GM19438 (cell line): ENCODE measurements around the gene RHOG.
"Not testable (repeated sequence)": the region's sequence is repeated elsewhere in the genome, so short reads cannot be mapped to it uniquely, and the experiment has no call there.

Experiments used
- ATAC-seq: cut with Tn5 transposase; IDR thresholded peaks from one replicate; pipeline ENCODE4 v1.9.1; 2021; ENCODE audit warnings: low read depth; ENCODE audit not compliant: unreplicated experiment

RHOG gene

GRCh38 chr11:3840870-3841425 lies at the start of gene RHOG:
TSS of gene RHOG (minus strand) at chr11:3840959. CDS start at chr11:3828138, 12,821 bp downstream.
- peak; percentile 39 for ATAC-seq

GRCh38 chr11:3890014-3890413 lies 49.3 kb upstream of the RHOG start:
- ATAC-seq, result no peak

GRCh38 chr11:3888876-3889275 lies 48.1 kb upstream of the RHOG start:
- no peak for ATAC-seq

- ATAC-seq, result no peak
Measured at GRCh38 chr11:3886985-3887384, 46.2 kb upstream of the RHOG start.

GRCh38 chr11:3885855-3886254 lies 45.1 kb upstream of the RHOG start:
- no peak for ATAC-seq

- ATAC-seq, result no peak
Measured at GRCh38 chr11:3882655-3883054, 41.9 kb upstream of the RHOG start.

DNA sequence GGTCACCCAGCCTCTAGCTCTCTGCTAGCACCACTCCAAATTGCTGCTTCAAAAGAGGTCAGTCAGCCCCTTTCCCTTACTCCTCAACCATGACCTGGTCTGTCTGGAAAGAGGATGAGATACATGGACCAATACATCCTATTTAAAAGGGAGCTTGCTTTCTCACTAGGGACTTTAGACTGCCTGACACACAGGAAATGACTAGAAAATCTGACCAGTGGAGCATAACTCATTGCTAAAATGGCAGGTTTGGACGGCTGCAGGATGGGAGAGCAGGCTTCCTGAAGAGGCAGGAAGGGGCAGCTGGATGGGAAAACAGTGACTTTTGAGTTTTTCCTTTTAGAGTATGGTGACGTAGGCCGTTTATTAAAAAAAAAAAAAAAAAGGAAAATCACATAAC lies 40.0 kb upstream of the RHOG start:
- peak; percentile 45 for ATAC-seq

- ATAC-seq, result peak; percentile 63
Measured at GRCh38 chr11:3879967-3880542, 39.3 kb upstream of the RHOG start.

GRCh38 chr11:3879216-3879966 lies 38.6 kb upstream of the RHOG start:
- peak; percentile 16 for ATAC-seq

DNA sequence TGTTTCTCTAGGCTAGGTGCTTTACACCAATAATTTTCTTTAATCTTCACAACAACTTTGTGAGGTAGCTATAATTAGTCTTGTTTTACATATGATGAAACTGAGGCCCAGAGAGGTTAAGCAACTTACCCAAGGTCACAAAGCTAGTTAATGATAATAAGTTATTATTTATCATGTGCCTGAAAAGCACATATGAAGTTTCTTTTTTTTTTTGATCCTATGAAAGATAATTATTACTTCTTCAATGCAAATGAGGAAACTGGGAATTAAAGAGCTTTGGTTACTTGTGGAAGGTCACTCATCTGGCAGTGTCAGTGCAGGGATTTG lies 37.5 kb upstream of the RHOG start:
- no peak for ATAC-seq

DNA sequence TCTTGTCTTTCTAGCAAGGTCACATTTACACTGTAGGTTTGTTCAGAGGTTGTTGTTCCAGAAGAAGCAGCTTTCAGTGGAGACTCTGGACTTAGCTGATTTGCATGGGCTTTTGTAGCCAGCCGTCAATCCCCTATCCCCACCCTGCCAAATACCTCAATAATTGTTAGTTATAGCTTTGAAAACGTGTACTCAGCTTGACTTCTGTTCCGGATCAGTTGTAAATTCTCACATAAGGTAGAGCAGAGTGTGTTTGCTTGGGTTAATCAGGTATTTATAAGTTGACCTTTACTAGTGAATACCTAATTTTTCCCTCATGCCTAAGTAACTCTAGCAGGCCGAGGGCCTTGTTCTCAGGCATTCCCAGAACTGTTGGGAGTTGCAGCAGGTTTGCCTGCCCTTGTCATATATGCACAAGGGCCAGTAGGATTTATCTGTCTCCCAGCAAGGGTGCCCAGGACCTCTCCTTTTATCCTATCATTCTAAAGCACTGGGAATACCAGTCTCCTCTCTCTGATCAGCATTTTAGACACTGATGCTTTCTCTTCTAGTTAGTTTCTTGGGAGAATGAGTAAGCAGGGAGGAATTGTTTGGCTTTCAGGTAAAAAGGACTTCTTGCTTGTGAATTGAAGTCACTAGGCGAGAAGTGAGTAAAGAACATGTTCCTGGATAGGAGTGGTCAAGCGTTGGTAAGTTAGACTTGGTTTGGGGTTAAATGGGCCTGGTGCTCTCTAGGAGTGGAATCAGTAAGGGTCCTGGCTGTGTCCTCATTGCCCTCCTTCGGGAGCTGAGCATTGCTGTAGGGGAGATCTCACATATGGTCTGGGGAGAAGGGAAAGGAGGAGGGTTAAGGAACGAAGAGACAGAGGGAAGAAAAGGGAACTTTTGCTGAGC lies 36.9 kb upstream of the RHOG start:
- no peak for ATAC-seq

GRCh38 chr11:3876613-3877012 lies 35.9 kb upstream of the RHOG start:
- ATAC-seq, result no peak

- ATAC-seq, result no peak
Measured at GRCh38 chr11:3873712-3874349, 33.1 kb upstream of the RHOG start.

DNA sequence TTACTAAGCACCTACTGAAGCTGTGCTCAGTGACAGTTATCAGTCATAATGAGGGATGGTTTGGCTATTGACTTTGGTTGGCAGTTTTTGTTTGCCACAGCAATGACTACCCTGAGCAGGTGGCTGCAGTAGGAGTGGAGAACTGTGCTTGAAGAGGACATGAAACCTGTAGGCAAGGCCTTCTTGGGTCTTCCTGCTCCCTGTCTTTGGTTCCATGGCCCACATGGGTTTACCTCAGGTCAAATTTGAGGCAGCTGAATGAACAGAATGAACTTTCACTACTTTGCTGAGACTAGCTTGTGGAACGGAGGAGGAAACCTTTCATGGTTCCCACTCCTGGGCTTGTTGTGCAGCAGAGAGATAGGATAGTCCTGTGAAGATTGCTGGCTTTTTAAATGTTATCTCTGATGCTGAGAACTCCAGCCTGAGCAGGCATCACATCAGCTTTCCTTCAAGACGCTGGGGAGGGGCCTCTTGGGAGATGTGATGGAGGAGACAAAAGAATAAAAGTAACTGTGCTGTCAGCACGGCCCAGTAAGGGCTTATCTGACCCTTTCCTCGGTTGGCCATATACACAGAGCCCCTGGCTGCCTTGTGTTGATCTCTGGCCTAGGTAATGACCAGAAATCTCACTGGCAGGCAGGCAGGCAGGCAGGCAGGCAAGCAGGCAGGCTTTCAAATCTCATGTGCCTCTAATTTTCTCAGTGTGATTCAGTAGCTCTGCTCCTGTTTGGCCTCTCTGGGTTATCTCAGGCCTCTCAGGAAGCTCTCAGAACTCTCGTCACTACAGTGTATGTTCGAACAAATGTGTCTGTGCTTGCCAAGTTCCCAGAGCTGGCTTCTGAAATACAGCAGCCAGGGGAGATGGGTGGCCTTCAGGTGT lies 26.7 kb upstream of the RHOG start:
- peak; percentile 71 for ATAC-seq

- ATAC-seq, result no peak
Measured at GRCh38 chr11:3866836-3867208, 26.1 kb upstream of the RHOG start.

- ATAC-seq, result no peak
Measured at GRCh38 chr11:3866206-3866605, 25.4 kb upstream of the RHOG start.

GRCh38 chr11:3865388-3866193 lies 24.8 kb upstream of the RHOG start:
- ATAC-seq, result no peak

GRCh38 chr11:3861683-3862082 lies 20.9 kb upstream of the RHOG start:
- ATAC-seq, result no peak

DNA sequence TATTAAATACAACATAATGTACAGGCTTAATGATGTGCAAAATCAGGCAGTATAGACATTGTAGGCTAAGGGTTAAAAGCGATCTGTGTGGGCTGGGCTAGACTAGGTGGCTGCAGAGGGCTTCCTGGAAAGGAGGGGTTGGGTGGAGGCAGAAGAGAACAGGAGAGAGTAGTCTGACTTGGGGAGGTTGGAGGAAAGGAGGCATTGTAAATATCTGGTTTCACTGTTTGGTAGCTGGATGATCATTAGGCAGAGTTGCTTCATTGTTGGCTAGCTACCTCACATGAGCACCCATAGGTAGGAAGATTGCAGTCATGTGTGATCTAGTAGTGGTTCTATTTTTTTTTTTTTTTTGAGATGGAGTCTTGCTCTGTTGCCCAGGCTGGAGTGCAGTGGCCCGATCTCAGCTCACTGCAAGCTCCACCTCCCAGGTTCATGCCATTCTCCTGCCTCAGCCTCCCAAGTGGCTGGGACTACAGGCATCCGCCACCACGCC lies 20.2 kb upstream of the RHOG start:
- not testable (repeated sequence) for ATAC-seq
